K562 (cell line): Measurements from ENCODE around the gene CELSR1.

ENCODE experiments used
- ATF3 ChIP-seq, 2 experiments: fragments of 450-650 bp in 1 of 2; sonication (generic) in 1 of 2; formaldehyde crosslinking in 1 of 2; IDR thresholded peaks in 1 of 2; conservative IDR thresholded peaks in 1 of 2; 2 replicates each; pipeline versions ENCODE4 v1.6.1 to v1.8.1; 2016 to 2023; ENCODE audit warnings: mild to moderate bottlenecking in 2 of 2, moderate library complexity in 2 of 2, inconsistent platforms in 1 of 2, missing genetic modification reagents in 1 of 2
- FOXA1 ChIP-seq: fragments of 450-650 bp; IDR thresholded peaks from 2 replicates; pipeline ENCODE4 v1.6.1; 2016; ENCODE audit warnings: mild to moderate bottlenecking, borderline replicate concordance
- FOXM1 ChIP-seq, 2 experiments: fragments of 450-650 bp in 1 of 2; sonication (generic) in 1 of 2; formaldehyde crosslinking in 1 of 2; IDR thresholded peaks; 2 replicates each; pipeline versions ENCODE4 v1.6.1 to v1.9.0; 2017 to 2022; ENCODE audit warnings: low read depth in 2 of 2, mild to moderate bottlenecking in 2 of 2, missing genetic modification reagents in 1 of 2, moderate library complexity in 1 of 2
- RCOR1 ChIP-seq, 2 experiments: IDR thresholded peaks; 2 replicates each; pipeline ENCODE4 v1.6.1; 2012; ENCODE audit warnings: low read depth in 2 of 2, low read length in 2 of 2, borderline replicate concordance in 1 of 2, improper control_type of control experiment in 1 of 2
- SPI1 ChIP-seq: IDR thresholded peaks from 2 replicates; pipeline ENCODE4 v1.6.1; 2011; ENCODE audit warnings: low read depth, low read length, control low read depth, borderline replicate concordance
- TOE1 ChIP-seq, 2 experiments: fragments of 450-650 bp in 1 of 2; sonication (generic) in 1 of 2; formaldehyde crosslinking in 1 of 2; IDR thresholded peaks; 2 replicates each; pipeline versions ENCODE4 v1.7.1 to v1.8.0; 2016 to 2022; ENCODE audit warnings: borderline replicate concordance in 2 of 2, mild to moderate bottlenecking in 2 of 2, antibody characterized with exemption in 1 of 2, inconsistent platforms in 1 of 2, low read depth in 1 of 2, missing genetic modification reagents in 1 of 2, moderate library complexity in 1 of 2
- ZNF121 ChIP-seq: sonication (generic); formaldehyde crosslinking; conservative IDR thresholded peaks from 2 replicates; pipeline ENCODE4 v1.8.0; 2022; ENCODE audit warnings: missing genetic modification reagents

GRCh38 chr22:46569055-46569847, 31.8 kb upstream of the CELSR1 start:
- TF ChIP-seq FOXM1 (IDR thresholded peaks at IDR 0.05; ENCODE audit: low read depth), result no peak
- no peak for TF ChIP-seq FOXM1 (CRISPR knock-in tag; IDR thresholded peaks at IDR 0.05; ENCODE audit: low read depth)
- TF ChIP-seq FOXA1, result no peak
- TF ChIP-seq TOE1 (IDR thresholded peaks at IDR 0.05; ENCODE audit: borderline replicate concordance), result no peak
- no peak for TF ChIP-seq TOE1 (CRISPR knock-in tag; IDR thresholded peaks at IDR 0.05; ENCODE audit: borderline replicate concordance, low read depth)
- TF ChIP-seq SPI1, result no peak
- TF ChIP-seq RCOR1 (IDR thresholded peaks at IDR 0.05; ENCODE audit: borderline replicate concordance in 1 of 2, low read depth in 2 of 2, low read length in 2 of 2), result no peak
- no peak for TF ChIP-seq ZNF121 (CRISPR knock-in tag)
- no peak for TF ChIP-seq ATF3 (IDR thresholded peaks at IDR 0.05)
- no peak for TF ChIP-seq ATF3 (CRISPR knock-in tag; conservative IDR thresholded peaks at IDR 0.05)
